CD14-positive monocyte (primary cell): Measurements from ENCODE around the gene SYT2. TPM values are rescaled to one million over a fixed set of nuclear protein-coding genes. Genes with fewer than 3 reads are reported as not detected.

Source experiments
- DNase-seq, 3 donors: peaks; one replicate each; pipeline ENCODE4 v3.0.0-alpha.2; 2011 to 2022
- H2AFZ ChIP-seq: 2 replicates; pipeline ENCODE4 v1.6.0; 2012; ENCODE audit warnings: mild to moderate bottlenecking, low read depth, low read length, inconsistent platforms; ENCODE audit not compliant: insufficient read depth, poor library complexity, severe bottlenecking
- H3K27ac ChIP-seq, 2 donors: 1 replicate in 1 of 2; 2 replicates in 1 of 2; pipeline ENCODE4 v1.5.1; 2012 to 2013; ENCODE audit warnings: low read length in 2 of 2, control low read depth in 1 of 2, inconsistent platforms in 1 of 2, low read depth in 1 of 2, mild to moderate bottlenecking in 1 of 2
- H3K27me3 ChIP-seq, 2 donors: one replicate each; pipeline versions ENCODE4 v1.6.0 to v1.6.1; 2011 to 2013; ENCODE audit warnings: low read length in 2 of 2; ENCODE audit not compliant: control insufficient read depth in 2 of 2, insufficient read depth in 2 of 2
- H3K36me3 ChIP-seq, 2 donors: replicated peaks in 1 of 2; 1 replicate in 1 of 2; 2 replicates in 1 of 2; pipeline versions ENCODE4 v1.5.1 to v1.6.1; 2012 to 2013; ENCODE audit warnings: low read length in 2 of 2, control low read depth in 1 of 2, inconsistent platforms in 1 of 2, mild to moderate bottlenecking in 1 of 2; ENCODE audit not compliant: insufficient read depth in 2 of 2, control insufficient read depth in 1 of 2
- H3K4me1 ChIP-seq, 2 donors: 1 replicate in 1 of 2; 2 replicates in 1 of 2; pipeline versions ENCODE4 v1.5.1 to v1.6.1; 2012 to 2013; ENCODE audit warnings: low read length in 2 of 2, control low read depth in 1 of 2, inconsistent platforms in 1 of 2, mild to moderate bottlenecking in 1 of 2, moderate library complexity in 1 of 2; ENCODE audit not compliant: insufficient read depth in 2 of 2, control insufficient read depth in 1 of 2
- H3K4me2 ChIP-seq: replicated peaks from 2 replicates; pipeline ENCODE3; 2012; ENCODE audit warnings: low read length, moderate library complexity, mild to moderate bottlenecking; ENCODE audit not compliant: poor library complexity, severe bottlenecking; ENCODE audit errors: extremely low read depth
- H3K4me3 ChIP-seq, 3 experiments: fragments of 200-600 bp in 1 of 3; sonication (generic) in 1 of 3; replicated peaks in 1 of 3; 1 replicate in 2 of 3; 2 replicates in 1 of 3; pipeline ENCODE4 v1.5.1; 2011 to 2013; ENCODE audit warnings: low read length in 3 of 3, mild to moderate bottlenecking in 3 of 3, control low read depth in 2 of 3, low read depth in 2 of 3, inconsistent platforms in 1 of 3, moderate library complexity in 1 of 3
- H3K79me2 ChIP-seq: 2 replicates; pipeline ENCODE4 v1.6.0; 2012; ENCODE audit warnings: mild to moderate bottlenecking, control low read depth, inconsistent platforms, low read length, moderate library complexity; ENCODE audit not compliant: insufficient read depth
- H3K9ac ChIP-seq: 2 replicates; pipeline ENCODE4 v1.6.0; 2017; ENCODE audit warnings: low read length, mild to moderate bottlenecking; ENCODE audit not compliant: insufficient read depth, poor library complexity, severe bottlenecking
- H3K9me3 ChIP-seq, 2 donors: replicated peaks in 1 of 2; 1 replicate in 1 of 2; 2 replicates in 1 of 2; pipeline versions ENCODE4 v1.5.1 to v1.6.1; 2012 to 2013; ENCODE audit warnings: low read length in 2 of 2, control low read depth in 1 of 2; ENCODE audit not compliant: control insufficient read depth in 1 of 2, insufficient read depth in 1 of 2
- H4K20me1 ChIP-seq: 2 replicates; pipeline ENCODE4 v1.6.0; 2012; ENCODE audit warnings: mild to moderate bottlenecking, low read length, control low read depth, moderate library complexity; ENCODE audit not compliant: insufficient read depth
- H3K27ac Mint-ChIP-seq, 7 donors: one replicate each; pipeline ENCODE4 v1.8.0; 2020; ENCODE audit warnings: mild to moderate bottlenecking in 7 of 7, mixed read lengths in 7 of 7, moderate library complexity in 6 of 7, inconsistent platforms in 2 of 7
- H3K27me3 Mint-ChIP-seq, 3 donors: one replicate each; pipeline ENCODE4 v1.8.0; 2021 to 2022; ENCODE audit warnings: low read depth in 3 of 3, mild to moderate bottlenecking in 3 of 3, mixed read lengths in 3 of 3, moderate library complexity in 3 of 3, inconsistent platforms in 1 of 3
- H3K36me3 Mint-ChIP-seq, 2 donors: one replicate each; pipeline ENCODE4 v1.8.0; 2020; ENCODE audit warnings: mixed read lengths in 2 of 2, inconsistent platforms in 1 of 2, mild to moderate bottlenecking in 1 of 2
- H3K4me1 Mint-ChIP-seq: one replicate; pipeline ENCODE4 v1.8.0; 2020; ENCODE audit warnings: mild to moderate bottlenecking, mixed read lengths
- H3K4me3 Mint-ChIP-seq, 2 donors: one replicate each; pipeline ENCODE4 v1.8.0; 2020; ENCODE audit warnings: mild to moderate bottlenecking in 2 of 2, mixed read lengths in 2 of 2, moderate library complexity in 1 of 2
- H3K9me3 Mint-ChIP-seq, 7 donors: one replicate each; pipeline ENCODE4 v1.8.0; 2020 to 2022; ENCODE audit warnings: mixed read lengths in 7 of 7, mild to moderate bottlenecking in 6 of 7, moderate library complexity in 6 of 7, inconsistent platforms in 2 of 7
- CTCF ChIP-seq: fragments of 200-600 bp; IDR thresholded peaks from one replicate; pipeline ENCODE4 v1.8.0; 2022; ENCODE audit warnings: antibody characterized with exemption, mild to moderate bottlenecking
- WGBS: methylation state at CpG from one replicate; pipeline ENCODE4 v1.1.5; 2013; ENCODE audit warnings: missing lambda C conversion rate; ENCODE audit not compliant: insufficient coverage; 5-methylcytosine and 5-hydroxymethylcytosine counted together
- intact Hi-C, 2 donors: fragments of 100-400 bp; cut with micrococcal nuclease; formaldehyde crosslinking; loops; one replicate each; pipeline versions ENCODE4 v1.15.0 to v1.15.1; 2023
- polyA plus RNA-seq, 3 donors: library from polyadenylated mRNA; depleted of rRNA in 1 of 3; unstranded in 2 of 3; stranded (reverse) in 1 of 3; fragments of 300-500 nt in 2 of 3; fragments of >200 nt in 1 of 3; fragmentation: Illumina TruSeq in 2 of 3; gene quantifications; 1 replicate in 2 of 3; 2 replicates in 1 of 3; pipeline ENCODE4 v1.2.3, GENCODE V29; 2012 to 2021

Gene SYT2
- polyA plus RNA-seq, 3 donors: not detected

- peaks cover 11 to 65% of the 10 kb centered on the region in 2 donors for H3K36me3 ChIP-seq
- no peak overlapping the region for H2AFZ ChIP-seq
- H3K4me1 ChIP-seq: peaks cover 5 to 9% of the 10 kb centered on the region in 2 donors
- H3K27ac ChIP-seq: no peak overlapping the region
- H3K9me3 ChIP-seq: no peaks in the 10 kb centered on the region
- Mint-ChIP-seq H3K4me1 (peaks cover 6% of the 10 kb centered on the region), H3K4me3 (no peak overlapping the region), H3K36me3 (peaks cover 76 to 79% of the 10 kb centered on the region in 2 donors), H3K9me3 (peaks cover 0 to 3% (median 0%) of the 10 kb centered on the region in 7 donors), H3K27ac (no peak overlapping the region), H3K27me3 (peaks cover 10 to 51% (median 32%) of the 10 kb centered on the region in 3 donors)
- 80% methylated on average over 1 of the region's 2 CpGs for WGBS
- H4K20me1 ChIP-seq: peaks cover 36% of the 10 kb centered on the region
- DNase-seq: no peak
- H3K4me3 ChIP-seq: no peak overlapping the region
- no peaks in the 10 kb centered on the region for H3K79me2 ChIP-seq
- no peak overlapping the region for H3K4me2 ChIP-seq
- no peak overlapping the region for H3K9ac ChIP-seq
- no peak for TF ChIP-seq CTCF
- H3K27me3 ChIP-seq: peaks cover 16% of the 10 kb centered on the region in 2 donors
- intact Hi-C loops: no loop called here
These were observed 132.9 kb downstream of the SYT2 start for GRCh38 chr1:202577381-202577780.

GRCh38 chr1:202576816-202577215, 133.4 kb downstream of the SYT2 start:
- Histone ChIP-seq H3K4me1 (peaks cover 5 to 9% of the 10 kb centered on the region in 2 donors), H3K36me3 (peaks cover 11 to 63% of the 10 kb centered on the region in 2 donors), H3K27ac (no peak overlapping the region), H2AFZ (no peak overlapping the region), H3K4me3 (no peak overlapping the region), H3K79me2 (no peaks in the 10 kb centered on the region), H3K9ac (no peak overlapping the region), H4K20me1 (peaks cover 41% of the 10 kb centered on the region), H3K9me3 (no peaks in the 10 kb centered on the region), H3K4me2 (no peak overlapping the region), H3K27me3 (peaks cover 13% of the 10 kb centered on the region in 2 donors)
- Mint-ChIP-seq H3K4me1 (peaks cover 6% of the 10 kb centered on the region), H3K27ac (no peak overlapping the region), H3K27me3 (peaks cover 10 to 48% (median 31%) of the 10 kb centered on the region in 3 donors), H3K9me3 (peaks cover 0 to 3% (median 0%) of the 10 kb centered on the region in 7 donors), H3K4me3 (no peak overlapping the region), H3K36me3 (peaks cover 73 to 77% of the 10 kb centered on the region in 2 donors)
- no peak for DNase-seq
- intact Hi-C loops: no loop called here
- WGBS: no CpG with 5 or more reads among the region's 1 CpG
- no peak for TF ChIP-seq CTCF
